Activated T-helper 17 cell treated with anti-CD3 and anti-CD28 coated beads, Interleukin-2, amount 50 U/mL, for 72 hours (primary cell): ENCODE measurements around the gene TRIM59. TPM values are rescaled to one million over a fixed set of nuclear protein-coding genes. Genes with fewer than 3 reads are reported as not detected.

Source experiments
- total RNA-seq, 2 donors: library from RNA; stranded (reverse); gene quantifications; one replicate each; pipeline ENCODE4 v1.2.3, GENCODE V29; 2022

Gene TRIM59
- total RNA-seq, 2 donors from 2014 or later: 39.2 to 41.1 TPM

Other genes with a start within 250 kb of the TRIM59 start
- gene C3orf80, start 224.4 kb downstream of the TRIM59 start, total RNA-seq: under 1 TPM in 1 of 2 donors, not detected in 1; 0.24 TPM
- gene IFT80, start 50.6 kb downstream of the TRIM59 start, total RNA-seq: 10 to 100 TPM; 17.3 to 20.0 TPM
- gene SMC4, start 50.1 kb downstream of the TRIM59 start, total RNA-seq: 100 to 1,000 TPM; 182 to 207 TPM
- gene KPNA4, start 115.8 kb upstream of the TRIM59 start, total RNA-seq: 10 to 100 TPM; 39.9 to 69.2 TPM
- not detected for gene ARL14, start 227.4 kb upstream of the TRIM59 start, total RNA-seq